GM18867 (cell line): ENCODE results near the gene CRIM1.

Experiments
- ATAC-seq: cut with Tn5 transposase; IDR thresholded peaks from one replicate; pipeline ENCODE4 v1.9.1; 2021; ENCODE audit warnings: mild to moderate bottlenecking, moderate library complexity; ENCODE audit not compliant: unreplicated experiment

The CRIM1 gene

GRCh38 chr2:36545871-36546416, 190.4 kb downstream of the CRIM1 start:
- ATAC-seq: no peak

- ATAC-seq: no peak
Measured at GRCh38 chr2:36547906-36548305, 192.3 kb downstream of the CRIM1 start.

GRCh38 chr2:36549165-36549574, 193.6 kb downstream of the CRIM1 start:
- ATAC-seq: no peak

GRCh38 chr2:36550006-36550405, 194.4 kb downstream of the CRIM1 start:
- ATAC-seq: no peak

GRCh38 chr2:36553683-36554082, 198.1 kb downstream of the CRIM1 start:
- ATAC-seq: no peak

GRCh38 chr2:36554531-36554930, 199.0 kb downstream of the CRIM1 start:
- ATAC-seq: no peak

GRCh38 chr2:36555789-36556188, 200.2 kb downstream of the CRIM1 start:
- ATAC-seq: no peak

- no peak for ATAC-seq
Measured at GRCh38 chr2:36556842-36557241, 201.3 kb downstream of the CRIM1 start.

- no peak for ATAC-seq
Measured at GRCh38 chr2:36559221-36559942, 203.8 kb downstream of the CRIM1 start.

GRCh38 chr2:36560726-36561125, 205.1 kb downstream of the CRIM1 start:
- ATAC-seq: no peak

- no peak for ATAC-seq
Measured at GRCh38 chr2:36561237-36561944, 205.8 kb downstream of the CRIM1 start.

GRCh38 chr2:36562240-36562639, 206.7 kb downstream of the CRIM1 start:
- ATAC-seq: no peak

- ATAC-seq: no peak
Measured at GRCh38 chr2:36562973-36563532, 207.5 kb downstream of the CRIM1 start.

- no peak for ATAC-seq
Measured at GRCh38 chr2:36564377-36564930, 208.9 kb downstream of the CRIM1 start.

GRCh38 chr2:36565712-36566111, 210.1 kb downstream of the CRIM1 start:
- ATAC-seq: no peak

- ATAC-seq: no peak
Measured at GRCh38 chr2:36566887-36567286, 211.3 kb downstream of the CRIM1 start.

- no peak for ATAC-seq
Measured at GRCh38 chr2:36567711-36568408, 212.3 kb downstream of the CRIM1 start.

- ATAC-seq: no peak
Measured at GRCh38 chr2:36568516-36569246, 213.1 kb downstream of the CRIM1 start.

- no peak for ATAC-seq
Measured at GRCh38 chr2:36569267-36569856, 213.8 kb downstream of the CRIM1 start.

GRCh38 chr2:36570416-36570815, 214.8 kb downstream of the CRIM1 start:
- no peak for ATAC-seq
